ENCODE data around the gene ST8SIA5. TPM values are rescaled to one million over a fixed set of nuclear protein-coding genes. Genes with fewer than 3 reads are reported as not detected.

Gene ST8SIA5
- polyA plus RNA-seq, 1 donor from 2014 or later, result 0.93 TPM

GRCh38 chr18:46627136-46627535, 129.7 kb downstream of the ST8SIA5 start:
- H3K9me2 ChIP-seq (ENCODE audit: insufficient read depth, low read length), result no peaks in the 10 kb centered on the region

GRCh38 chr18:46625069-46625468, 131.8 kb downstream of the ST8SIA5 start:
- TF ChIP-seq EP300 (conservative IDR thresholded peaks at IDR 0.05; ENCODE audit: poor library complexity, severe bottlenecking), result no peak
- TF ChIP-seq, protein P1, sequence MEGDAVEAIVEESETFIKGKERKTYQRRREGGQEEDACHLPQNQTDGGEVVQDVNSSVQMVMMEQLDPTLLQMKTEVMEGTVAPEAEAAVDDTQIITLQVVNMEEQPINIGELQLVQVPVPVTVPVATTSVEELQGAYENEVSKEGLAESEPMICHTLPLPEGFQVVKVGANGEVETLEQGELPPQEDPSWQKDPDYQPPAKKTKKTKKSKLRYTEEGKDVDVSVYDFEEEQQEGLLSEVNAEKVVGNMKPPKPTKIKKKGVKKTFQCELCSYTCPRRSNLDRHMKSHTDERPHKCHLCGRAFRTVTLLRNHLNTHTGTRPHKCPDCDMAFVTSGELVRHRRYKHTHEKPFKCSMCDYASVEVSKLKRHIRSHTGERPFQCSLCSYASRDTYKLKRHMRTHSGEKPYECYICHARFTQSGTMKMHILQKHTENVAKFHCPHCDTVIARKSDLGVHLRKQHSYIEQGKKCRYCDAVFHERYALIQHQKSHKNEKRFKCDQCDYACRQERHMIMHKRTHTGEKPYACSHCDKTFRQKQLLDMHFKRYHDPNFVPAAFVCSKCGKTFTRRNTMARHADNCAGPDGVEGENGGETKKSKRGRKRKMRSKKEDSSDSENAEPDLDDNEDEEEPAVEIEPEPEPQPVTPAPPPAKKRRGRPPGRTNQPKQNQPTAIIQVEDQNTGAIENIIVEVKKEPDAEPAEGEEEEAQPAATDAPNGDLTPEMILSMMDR (IDR thresholded peaks at IDR 0.05; ENCODE audit: poor library complexity, severe bottlenecking), result no peak
- no peak for TF ChIP-seq SMC3 (conservative IDR thresholded peaks at IDR 0.05; ENCODE audit: poor library complexity)
- TF ChIP-seq TAF1 (IDR thresholded peaks at IDR 0.05; ENCODE audit: low read depth), result no peak
- no peak for TF ChIP-seq MXI1 (conservative IDR thresholded peaks at IDR 0.05; ENCODE audit: poor library complexity, severe bottlenecking)
- no peak for TF ChIP-seq RAD21 (conservative IDR thresholded peaks at IDR 0.05)
- TF ChIP-seq, protein P2, sequence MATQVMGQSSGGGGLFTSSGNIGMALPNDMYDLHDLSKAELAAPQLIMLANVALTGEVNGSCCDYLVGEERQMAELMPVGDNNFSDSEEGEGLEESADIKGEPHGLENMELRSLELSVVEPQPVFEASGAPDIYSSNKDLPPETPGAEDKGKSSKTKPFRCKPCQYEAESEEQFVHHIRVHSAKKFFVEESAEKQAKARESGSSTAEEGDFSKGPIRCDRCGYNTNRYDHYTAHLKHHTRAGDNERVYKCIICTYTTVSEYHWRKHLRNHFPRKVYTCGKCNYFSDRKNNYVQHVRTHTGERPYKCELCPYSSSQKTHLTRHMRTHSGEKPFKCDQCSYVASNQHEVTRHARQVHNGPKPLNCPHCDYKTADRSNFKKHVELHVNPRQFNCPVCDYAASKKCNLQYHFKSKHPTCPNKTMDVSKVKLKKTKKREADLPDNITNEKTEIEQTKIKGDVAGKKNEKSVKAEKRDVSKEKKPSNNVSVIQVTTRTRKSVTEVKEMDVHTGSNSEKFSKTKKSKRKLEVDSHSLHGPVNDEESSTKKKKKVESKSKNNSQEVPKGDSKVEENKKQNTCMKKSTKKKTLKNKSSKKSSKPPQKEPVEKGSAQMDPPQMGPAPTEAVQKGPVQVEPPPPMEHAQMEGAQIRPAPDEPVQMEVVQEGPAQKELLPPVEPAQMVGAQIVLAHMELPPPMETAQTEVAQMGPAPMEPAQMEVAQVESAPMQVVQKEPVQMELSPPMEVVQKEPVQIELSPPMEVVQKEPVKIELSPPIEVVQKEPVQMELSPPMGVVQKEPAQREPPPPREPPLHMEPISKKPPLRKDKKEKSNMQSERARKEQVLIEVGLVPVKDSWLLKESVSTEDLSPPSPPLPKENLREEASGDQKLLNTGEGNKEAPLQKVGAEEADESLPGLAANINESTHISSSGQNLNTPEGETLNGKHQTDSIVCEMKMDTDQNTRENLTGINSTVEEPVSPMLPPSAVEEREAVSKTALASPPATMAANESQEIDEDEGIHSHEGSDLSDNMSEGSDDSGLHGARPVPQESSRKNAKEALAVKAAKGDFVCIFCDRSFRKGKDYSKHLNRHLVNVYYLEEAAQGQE (IDR thresholded peaks at IDR 0.05; ENCODE audit: borderline replicate concordance), result no peak
- TF ChIP-seq POLR2AphosphoS5 (IDR thresholded peaks at IDR 0.05), result no peak
- no peak for TF ChIP-seq EZH2 (IDR thresholded peaks at IDR 0.05; ENCODE audit: borderline replicate concordance, insufficient read depth, low read length, poor library complexity, severe bottlenecking)
- Histone ChIP-seq H3F3A (ENCODE audit: insufficient read depth, low read length, poor library complexity, severe bottlenecking) (no peaks in the 10 kb centered on the region), H3K4me2 (ENCODE audit: low read length) (no peak overlapping the region), H3K9me3 (ENCODE audit: low read length) (no peaks in the 10 kb centered on the region), H3K9ac (ENCODE audit: low read length) (no peak overlapping the region), H3K9me2 (ENCODE audit: insufficient read depth, low read length) (no peaks in the 10 kb centered on the region), H3K36me3 (ENCODE audit: insufficient read depth, low read length) (no peaks in the 10 kb centered on the region), H3K4me3 (ENCODE audit: low read length) (no peak overlapping the region), H3K79me2 (replicated peaks; ENCODE audit: insufficient read depth, low read length) (no peaks in the 10 kb centered on the region), H2AFZ (ENCODE audit: low read depth, low read length) (no peak overlapping the region), H4K20me1 (ENCODE audit: insufficient read depth) (no peaks in the 10 kb centered on the region), H3K27ac (ENCODE audit: low read length) (no peak overlapping the region), H3K27me3 (ENCODE audit: insufficient read depth, low read depth, low read length) (no peaks in the 10 kb centered on the region)

More at GRCh38 chr18:46627136-46627535, 129.7 kb downstream of the ST8SIA5 start:
- H3K9ac ChIP-seq (ENCODE audit: low read length), result no peak overlapping the region
- H3F3A ChIP-seq (ENCODE audit: insufficient read depth, low read length, poor library complexity, severe bottlenecking), result no peaks in the 10 kb centered on the region
- no peaks in the 10 kb centered on the region for H3K79me2 ChIP-seq (replicated peaks; ENCODE audit: insufficient read depth, low read length)
- no peaks in the 10 kb centered on the region for H3K36me3 ChIP-seq (ENCODE audit: insufficient read depth, low read length)
- H3K27ac ChIP-seq (ENCODE audit: low read length), result no peak overlapping the region
- H2AFZ ChIP-seq (ENCODE audit: low read depth, low read length), result no peak overlapping the region
- H3K4me3 ChIP-seq (ENCODE audit: low read length), result no peak overlapping the region
- no peaks in the 10 kb centered on the region for H3K27me3 ChIP-seq (ENCODE audit: insufficient read depth, low read depth, low read length)
- no peak for TF ChIP-seq TAF1 (IDR thresholded peaks at IDR 0.05; ENCODE audit: low read depth)
- TF ChIP-seq, protein P1 (IDR thresholded peaks at IDR 0.05; ENCODE audit: poor library complexity, severe bottlenecking), result no peak
- TF ChIP-seq SMC3 (conservative IDR thresholded peaks at IDR 0.05; ENCODE audit: poor library complexity), result no peak
- TF ChIP-seq MXI1 (conservative IDR thresholded peaks at IDR 0.05; ENCODE audit: poor library complexity, severe bottlenecking), result no peak
- no peak for TF ChIP-seq RAD21 (conservative IDR thresholded peaks at IDR 0.05)
- no peak for TF ChIP-seq POLR2AphosphoS5 (IDR thresholded peaks at IDR 0.05)
- TF ChIP-seq, protein P2 (IDR thresholded peaks at IDR 0.05; ENCODE audit: borderline replicate concordance), result no peak
- no peak for TF ChIP-seq EP300 (conservative IDR thresholded peaks at IDR 0.05; ENCODE audit: poor library complexity, severe bottlenecking)
- TF ChIP-seq EZH2 (IDR thresholded peaks at IDR 0.05; ENCODE audit: borderline replicate concordance, insufficient read depth, low read length, poor library complexity, severe bottlenecking), result no peak
- no peaks in the 10 kb centered on the region for H4K20me1 ChIP-seq (ENCODE audit: insufficient read depth)
- no peak overlapping the region for H3K4me2 ChIP-seq (ENCODE audit: low read length)
- no peaks in the 10 kb centered on the region for H3K9me3 ChIP-seq (ENCODE audit: low read length)

Measured in neural cell (in vitro differentiated cells).